Stimulated activated CD8-positive, alpha-beta memory T cell treated with anti-CD3 and anti-CD28 coated beads, Interleukin-7, amount 100 ng/mL, for 1 hour (primary cell): Measurements from ENCODE around the gene SURF6.
"Not testable (repeated sequence)": the region's sequence is repeated elsewhere in the genome, so short reads cannot be mapped to it uniquely, and the experiment has no call there.

ENCODE experiments used
- DNase-seq, 2 donors: peaks; one replicate each; pipeline ENCODE4 v3.0.0-alpha.2; 2020; ENCODE audit warnings: low read depth in 2 of 2

The SURF6 gene

GRCh38 chr9:133327834-133328484 is 8.0 kb downstream of the SURF6 start:
- DNase-seq, result no peak

GRCh38 chr9:133327021-133327420 is 9.0 kb downstream of the SURF6 start:
- DNase-seq, result not testable (repeated sequence)

GRCh38 chr9:133323991-133324703 is 11.8 kb downstream of the SURF6 start:
- no peak for DNase-seq

- no peak for DNase-seq
These were observed 12.8 kb downstream of the SURF6 start for GRCh38 chr9:133323211-133323610.

GRCh38 chr9:133322701-133323100 is 13.3 kb downstream of the SURF6 start:
- DNase-seq, result no peak

- no peak for DNase-seq
These were observed 14.5 kb downstream of the SURF6 start for GRCh38 chr9:133321411-133321935.

- DNase-seq, result no peak
These were observed 15.5 kb downstream of the SURF6 start for GRCh38 chr9:133320421-133320881.

GRCh38 chr9:133317551-133317950 is 18.4 kb downstream of the SURF6 start:
- not testable (repeated sequence) for DNase-seq

- no peak for DNase-seq
These were observed 20.0 kb downstream of the SURF6 start for GRCh38 chr9:133315997-133316396.

- no peak for DNase-seq
These were observed 26.4 kb downstream of the SURF6 start for GRCh38 chr9:133309608-133310007.

- no peak for DNase-seq
These were observed 28.7 kb downstream of the SURF6 start for GRCh38 chr9:133307301-133307700.

GRCh38 chr9:133306242-133307204 is 29.5 kb downstream of the SURF6 start:
- DNase-seq, result no peak

GRCh38 chr9:133305731-133306130 is 30.3 kb downstream of the SURF6 start:
- no peak for DNase-seq

- no peak for DNase-seq
These were observed 31.3 kb downstream of the SURF6 start for GRCh38 chr9:133304477-133305377.

GRCh38 chr9:133304158-133304470 is 31.9 kb downstream of the SURF6 start:
- no peak for DNase-seq

- no peak for DNase-seq
These were observed 32.5 kb downstream of the SURF6 start for GRCh38 chr9:133303266-133304157.

- DNase-seq, result no peak
These were observed 34.4 kb downstream of the SURF6 start for GRCh38 chr9:133301253-133302230.

GRCh38 chr9:133299996-133300395 is 36.0 kb downstream of the SURF6 start:
- DNase-seq, result not testable (repeated sequence)

- no peak for DNase-seq
These were observed 41.7 kb downstream of the SURF6 start for GRCh38 chr9:133294257-133294656.
